PC-9 (cell line): ENCODE measurements around the gene MSH3.

Experiments
- CTCF ChIP-seq: fragments of 200-600 bp; sonication (generic); conservative IDR thresholded peaks from 2 replicates; pipeline ENCODE4 v1.6.1; 2017; ENCODE audit warnings: mixed run types, antibody characterized with exemption, mild to moderate bottlenecking, moderate library complexity
- EZH2 ChIP-seq: fragments of 200-600 bp; sonication (generic); IDR thresholded peaks from 2 replicates; pipeline ENCODE4 v1.8.0; 2017; ENCODE audit warnings: antibody characterized with exemption, low read depth

- TF ChIP-seq CTCF (no peak), EZH2 (no peak)
These were observed 42.0 kb downstream of the MSH3 start for GRCh38 chr5:80696450-80696849.
